C4-2B (cell line): Measurements from ENCODE around the gene FNDC11.

ENCODE experiments used
- H3K27ac ChIP-seq: fragments of 450-650 bp; 2 replicates; pipeline ENCODE4 v1.5.1; 2017
- CTCF ChIP-seq: fragments of 450-650 bp; conservative IDR thresholded peaks from 2 replicates; pipeline ENCODE4 v1.5.1; 2017; ENCODE audit warnings: mild to moderate bottlenecking
- ZFX ChIP-seq: fragments of 450-650 bp; IDR thresholded peaks from 2 replicates; pipeline ENCODE4 v1.6.1; 2017

The FNDC11 gene

GRCh38 chr20:63602321-63602720 lies 48.4 kb downstream of the FNDC11 start:
- H3K27ac ChIP-seq: no peak overlapping the region

More at GRCh38 chr20:63602321-63602720, 48.4 kb downstream of the FNDC11 start:
- TF ChIP-seq CTCF (no peak), ZFX (no peak)
